HL-60 (cell line): ENCODE results near the gene ABL1.
"Not testable (repeated sequence)": the region's sequence is repeated elsewhere in the genome, so short reads cannot be mapped to it uniquely, and the experiment has no call there.

Experiments
- CTCF ChIP-seq: IDR thresholded peaks from one replicate; pipeline ENCODE4 v1.5.1; 2011; ENCODE audit warnings: low read length, control low read depth, inconsistent platforms; ENCODE audit not compliant: insufficient read depth
- REST ChIP-seq: IDR thresholded peaks from 2 replicates; pipeline ENCODE4 v1.6.1; 2012; ENCODE audit warnings: low read depth; ENCODE audit not compliant: insufficient replicate concordance

GRCh38 chr9:130794423-130794822, 40.6 kb upstream of the ABL1 start:
- not testable (repeated sequence) for TF ChIP-seq CTCF, REST
